ENCODE results near the gene ELL2. TPM values are rescaled to one million over a fixed set of nuclear protein-coding genes. Genes with fewer than 3 reads are reported as not detected.

Gene ELL2
- polyA plus RNA-seq, 1 of the 3 experiments (the other 2 are of a cell fraction) = 18.4 TPM

GRCh38 chr5:95948631-95949030, 13.0 kb downstream of the ELL2 start:
- POLR2A ChIA-PET = no interaction called here
- peaks cover 0 to 7% of the 10 kb centered on the region in 2 experiments; a peak in 2 of 4 replicates for H3K4me1 ChIP-seq (ENCODE audit: control insufficient read depth in 1 of 2, insufficient read depth in 2 of 2, low read depth in 1 of 2, low read length in 1 of 2)

GRCh38 chr5:95946451-95946850, 15.2 kb downstream of the ELL2 start:
- no peak overlapping the region for H2AFZ ChIP-seq (ENCODE audit: low read depth)
- no peaks in the 10 kb centered on the region for H3K27me3 ChIP-seq (ENCODE audit: insufficient read depth)
- peaks cover 18% of the 10 kb centered on the region for H3F3A ChIP-seq (replicated peaks; ENCODE audit: insufficient read depth)
- no peak for TF ChIP-seq NFIC (IDR thresholded peaks at IDR 0.05; ENCODE audit: borderline replicate concordance)
- TF ChIP-seq NRF1 (IDR thresholded peaks at IDR 0.05; ENCODE audit: low read depth, low read length) = no peak
- TF ChIP-seq MEF2A (IDR thresholded peaks at IDR 0.05; ENCODE audit: borderline replicate concordance, low read depth) = no peak
- no peak for TF ChIP-seq RFX5 (IDR thresholded peaks at IDR 0.05; ENCODE audit: low read length)
- TF ChIP-seq RXRA (IDR thresholded peaks at IDR 0.05; ENCODE audit: borderline replicate concordance, low read depth) = no peak
- no peak for TF ChIP-seq SIN3A (IDR thresholded peaks at IDR 0.05; ENCODE audit: borderline replicate concordance, low read depth, low read length)
- peaks cover 90% of the 10 kb centered on the region for H4K20me1 ChIP-seq (ENCODE audit: insufficient read depth)
- ChIA-PET CTCF (interaction anchor here (1.1 to 1.3 kb wide), 3 partner anchors 11 to 15 kb away, joined by 3 to 5 read pairs (median 3); partner anchors contain the start of gene ELL2), POLR2A (no interaction called here)
- DNase-seq = no peak
- H3K36me3 ChIP-seq (replicated peaks in 1 of 2; ENCODE audit: control insufficient read depth in 1 of 2, insufficient read depth in 2 of 2, low read length in 1 of 2) = peaks cover 6 to 38% of the 10 kb centered on the region in 2 experiments
- no peak overlapping the region for H3K27ac ChIP-seq (ENCODE audit: low read depth in 2 of 2, low read length in 1 of 2)
- H3K9me3 ChIP-seq = no peaks in the 10 kb centered on the region
- no peak overlapping the region; the same call in 1 of the 2 replicates for H3K4me2 ChIP-seq
- 100% methylated on average over 1 of the region's 1 CpG for WGBS (ENCODE audit: low lambda C conversion rate)
- H3K79me2 ChIP-seq (ENCODE audit: insufficient read depth) = peaks cover 99% of the 10 kb centered on the region
- H3K4me3 ChIP-seq (ENCODE audit: low read depth in 2 of 2, low read length in 1 of 2) = no peak overlapping the region
- no peaks in the 10 kb centered on the region for H3K9me2 ChIP-seq
- H3K9ac ChIP-seq = no peak overlapping the region
- peaks cover 0 to 12% of the 10 kb centered on the region in 2 experiments; a peak in 2 of 4 replicates for H3K4me1 ChIP-seq (ENCODE audit: control insufficient read depth in 1 of 2, insufficient read depth in 2 of 2, low read depth in 1 of 2, low read length in 1 of 2)

More at GRCh38 chr5:95948631-95949030, 13.0 kb downstream of the ELL2 start:
- Histone ChIP-seq H3K9ac (no peak overlapping the region), H2AFZ (ENCODE audit: low read depth) (no peak overlapping the region), H4K20me1 (ENCODE audit: insufficient read depth) (peaks cover 91% of the 10 kb centered on the region), H3K79me2 (ENCODE audit: insufficient read depth) (peaks cover 99% of the 10 kb centered on the region), H3K27ac (ENCODE audit: low read depth in 2 of 2, low read length in 1 of 2) (no peak overlapping the region), H3K9me2 (no peaks in the 10 kb centered on the region), H3K36me3 (replicated peaks in 1 of 2; ENCODE audit: control insufficient read depth in 1 of 2, insufficient read depth in 2 of 2, low read length in 1 of 2) (peaks cover 6 to 28% of the 10 kb centered on the region in 2 experiments), H3F3A (replicated peaks; ENCODE audit: insufficient read depth) (peaks cover 14% of the 10 kb centered on the region), H3K9me3 (no peaks in the 10 kb centered on the region), H3K4me3 (ENCODE audit: low read depth in 2 of 2, low read length in 1 of 2) (no peak overlapping the region), H3K4me2 (no peak overlapping the region), H3K27me3 (ENCODE audit: insufficient read depth) (no peaks in the 10 kb centered on the region)
- CTCF ChIA-PET = interaction anchor here (1.2 to 1.7 kb wide), 2 partner anchors 13 to 56 kb away, joined by 3 to 4 read pairs; partner anchors contain the start of gene ELL2
- no peak for DNase-seq
- TF ChIP-seq GABPA (IDR thresholded peaks at IDR 0.05; ENCODE audit: low read depth) (no peak), RCOR1 (IDR thresholded peaks at IDR 0.05; ENCODE audit: low read length) (no peak), MXI1 (IDR thresholded peaks at IDR 0.05; ENCODE audit: low read depth, low read length) (no peak), EZH2phosphoT487 (IDR thresholded peaks at IDR 0.05; ENCODE audit: borderline replicate concordance, low read depth) (no peak), GATA2 (CRISPR knock-in tag; IDR thresholded peaks at IDR 0.05) (no peak), TEAD4 (IDR thresholded peaks at IDR 0.05; ENCODE audit: borderline replicate concordance, insufficient read depth) (no peak)

- DNase-seq = no peak
- no peak overlapping the region for H3K27ac ChIP-seq (ENCODE audit: low read depth in 2 of 2, low read length in 1 of 2)
- H3K4me3 ChIP-seq (ENCODE audit: low read depth in 2 of 2, low read length in 1 of 2) = no peak overlapping the region
- H4K20me1 ChIP-seq (ENCODE audit: insufficient read depth) = peaks cover 90% of the 10 kb centered on the region
- peaks cover 13% of the 10 kb centered on the region for H3F3A ChIP-seq (replicated peaks; ENCODE audit: insufficient read depth)
- peaks cover 0 to 16% of the 10 kb centered on the region in 2 experiments; a peak in 3 of 4 replicates for H3K4me1 ChIP-seq (ENCODE audit: control insufficient read depth in 1 of 2, insufficient read depth in 2 of 2, low read depth in 1 of 2, low read length in 1 of 2)
- no peaks in the 10 kb centered on the region for H3K9me3 ChIP-seq
- ChIA-PET POLR2A (no interaction called here), CTCF (interaction anchor here (1.2 to 1.4 kb wide), 3 partner anchors 20 to 354 kb away, joined by 3 read pairs; no protein-coding TSS in a partner anchor)
- no peak overlapping the region for H3K9ac ChIP-seq
- WGBS (ENCODE audit: low lambda C conversion rate) = 89% methylated on average over 2 of the region's 2 CpGs
- peaks cover 100% of the 10 kb centered on the region for H3K79me2 ChIP-seq (ENCODE audit: insufficient read depth)
- peaks cover 12 to 45% of the 10 kb centered on the region in 2 experiments for H3K36me3 ChIP-seq (replicated peaks in 1 of 2; ENCODE audit: control insufficient read depth in 1 of 2, insufficient read depth in 2 of 2, low read length in 1 of 2)
- H3K4me2 ChIP-seq = no peak overlapping the region
- no peak for TF ChIP-seq SIN3A (IDR thresholded peaks at IDR 0.05; ENCODE audit: borderline replicate concordance, low read depth, low read length)
- no peak for TF ChIP-seq MAX (IDR thresholded peaks at IDR 0.05; ENCODE audit: low read depth)
- H3K9me2 ChIP-seq = no peaks in the 10 kb centered on the region
- no peaks in the 10 kb centered on the region for H3K27me3 ChIP-seq (ENCODE audit: insufficient read depth)
- H2AFZ ChIP-seq (ENCODE audit: low read depth) = no peak overlapping the region
Observed at GRCh38 chr5:95942968-95943367, 18.7 kb downstream of the ELL2 start.

Measured in SK-N-SH (cell line).